Measurements from ENCODE around the gene BNC2. TPM values are rescaled to one million over a fixed set of nuclear protein-coding genes. Genes with fewer than 3 reads are reported as not detected.

Gene BNC2
- total and polyA plus RNA-seq, 2 donors (not counting 1 experiment from before 2014, with no cell fraction given): 34.7 to 39.1 TPM

DNA sequence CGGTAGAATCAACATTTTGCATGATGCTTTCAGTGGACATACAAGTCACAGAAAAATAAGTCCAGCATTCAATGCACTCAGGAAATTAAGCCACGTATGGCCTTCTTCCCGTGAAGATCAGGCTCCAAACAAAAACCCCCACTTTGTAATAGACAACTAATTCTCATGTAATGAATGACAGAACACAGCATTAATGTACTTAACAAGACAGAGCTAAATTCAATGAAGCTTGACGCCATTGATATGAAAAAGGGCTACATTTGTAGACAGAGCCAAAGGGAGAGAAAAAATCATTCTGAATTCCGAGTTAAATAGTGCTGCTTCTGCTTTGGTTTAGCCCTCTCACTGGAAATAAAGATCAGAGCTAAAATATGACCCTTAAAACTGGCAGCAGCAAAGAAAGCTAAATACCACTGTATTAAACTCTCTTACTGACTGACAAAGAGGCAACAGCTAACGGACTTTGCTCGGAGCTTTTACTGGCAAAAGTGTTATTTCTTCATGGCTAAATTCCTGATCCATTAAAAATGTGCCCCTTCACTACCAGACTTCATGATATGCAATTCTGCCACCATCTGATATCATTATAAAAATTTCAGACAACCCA is 250.5 kb downstream of the BNC2 start:
- no peak overlapping the region for H3K27ac ChIP-seq (ENCODE audit: insufficient read depth, low read length)
- H3K4me3 ChIP-seq (replicated peaks in 1 of 4; ENCODE audit: control extremely low read depth in 1 of 4, insufficient read depth in 1 of 4, low read depth in 3 of 4, low read length in 4 of 4): no peak overlapping the region
- DNase-seq (ENCODE audit: low read depth in 2 of 2): no peak
- H4K20me1 ChIP-seq (ENCODE audit: control insufficient read depth, extremely low read depth, insufficient read depth, low read length): no peaks in the 10 kb centered on the region
- H3K79me2 ChIP-seq (ENCODE audit: control insufficient read depth, insufficient read depth, low read length): peaks cover 4% of the 10 kb centered on the region
- H2AFZ ChIP-seq (ENCODE audit: low read length): no peak overlapping the region
- no peaks in the 10 kb centered on the region for H3K36me3 ChIP-seq (ENCODE audit: control insufficient read depth, insufficient read depth, low read length)
- H3K4me2 ChIP-seq (ENCODE audit: extremely low read depth, insufficient read depth, low read length): peak overlapping the region; percentile 46
- TF ChIP-seq EZH2 (IDR thresholded peaks at IDR 0.05; ENCODE audit: low read length, missing control alignments): no peak
- TF ChIP-seq, protein P1, sequence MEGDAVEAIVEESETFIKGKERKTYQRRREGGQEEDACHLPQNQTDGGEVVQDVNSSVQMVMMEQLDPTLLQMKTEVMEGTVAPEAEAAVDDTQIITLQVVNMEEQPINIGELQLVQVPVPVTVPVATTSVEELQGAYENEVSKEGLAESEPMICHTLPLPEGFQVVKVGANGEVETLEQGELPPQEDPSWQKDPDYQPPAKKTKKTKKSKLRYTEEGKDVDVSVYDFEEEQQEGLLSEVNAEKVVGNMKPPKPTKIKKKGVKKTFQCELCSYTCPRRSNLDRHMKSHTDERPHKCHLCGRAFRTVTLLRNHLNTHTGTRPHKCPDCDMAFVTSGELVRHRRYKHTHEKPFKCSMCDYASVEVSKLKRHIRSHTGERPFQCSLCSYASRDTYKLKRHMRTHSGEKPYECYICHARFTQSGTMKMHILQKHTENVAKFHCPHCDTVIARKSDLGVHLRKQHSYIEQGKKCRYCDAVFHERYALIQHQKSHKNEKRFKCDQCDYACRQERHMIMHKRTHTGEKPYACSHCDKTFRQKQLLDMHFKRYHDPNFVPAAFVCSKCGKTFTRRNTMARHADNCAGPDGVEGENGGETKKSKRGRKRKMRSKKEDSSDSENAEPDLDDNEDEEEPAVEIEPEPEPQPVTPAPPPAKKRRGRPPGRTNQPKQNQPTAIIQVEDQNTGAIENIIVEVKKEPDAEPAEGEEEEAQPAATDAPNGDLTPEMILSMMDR (conservative IDR thresholded peaks at IDR 0.05 in 1 of 2, IDR thresholded peaks at IDR 0.05 in 1 of 2; ENCODE audit: low read depth in 1 of 2, low read length in 2 of 2): no peak
- H3K4me1 ChIP-seq (ENCODE audit: control insufficient read depth, extremely low read depth, insufficient read depth, low read length): peaks cover 2% of the 10 kb centered on the region
- no peaks in the 10 kb centered on the region for H3K9me3 ChIP-seq (ENCODE audit: control insufficient read depth, insufficient read depth, low read depth, low read length)
- no peaks in the 10 kb centered on the region for H3K27me3 ChIP-seq (ENCODE audit: control insufficient read depth, insufficient read depth, low read length)
- no peak overlapping the region for H3K9ac ChIP-seq (ENCODE audit: insufficient read depth, low read length)

DNA sequence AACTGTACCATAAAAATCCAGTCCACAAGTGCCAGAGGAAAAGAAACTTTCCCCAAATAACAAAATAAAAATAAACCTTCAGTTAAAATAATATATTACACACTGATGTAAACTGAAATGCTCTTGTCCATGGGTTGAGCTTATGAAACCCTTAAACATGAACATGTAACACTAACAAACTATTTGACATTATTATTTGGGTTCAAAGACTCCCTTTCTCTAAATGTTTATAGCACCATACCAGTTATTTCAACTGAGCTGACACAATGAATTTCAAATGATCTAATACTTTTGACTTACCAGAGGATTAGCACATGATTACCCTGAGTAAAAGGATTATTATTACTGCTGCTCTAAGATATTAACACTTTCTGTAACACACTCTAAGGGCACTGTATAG is 251.1 kb downstream of the BNC2 start:
- peaks cover 4% of the 10 kb centered on the region for H3K79me2 ChIP-seq (ENCODE audit: control insufficient read depth, insufficient read depth, low read length)
- H3K9ac ChIP-seq (ENCODE audit: insufficient read depth, low read length): no peak overlapping the region
- no peaks in the 10 kb centered on the region for H4K20me1 ChIP-seq (ENCODE audit: control insufficient read depth, extremely low read depth, insufficient read depth, low read length)
- no peaks in the 10 kb centered on the region for H3K9me3 ChIP-seq (ENCODE audit: control insufficient read depth, insufficient read depth, low read depth, low read length)
- H3K4me1 ChIP-seq (ENCODE audit: control insufficient read depth, extremely low read depth, insufficient read depth, low read length): peaks cover 2% of the 10 kb centered on the region
- no peak for TF ChIP-seq EZH2 (IDR thresholded peaks at IDR 0.05; ENCODE audit: low read length, missing control alignments)
- TF ChIP-seq, protein P1 (conservative IDR thresholded peaks at IDR 0.05 in 1 of 2, IDR thresholded peaks at IDR 0.05 in 1 of 2; ENCODE audit: low read depth in 1 of 2, low read length in 2 of 2): no peak
- no peaks in the 10 kb centered on the region for H3K27me3 ChIP-seq (ENCODE audit: control insufficient read depth, insufficient read depth, low read length)
- H2AFZ ChIP-seq (ENCODE audit: low read length): no peak overlapping the region
- no peaks in the 10 kb centered on the region for H3K36me3 ChIP-seq (ENCODE audit: control insufficient read depth, insufficient read depth, low read length)
- no peak overlapping the region for H3K27ac ChIP-seq (ENCODE audit: insufficient read depth, low read length)
- no peak overlapping the region for H3K4me2 ChIP-seq (ENCODE audit: extremely low read depth, insufficient read depth, low read length)
- no peak overlapping the region for H3K4me3 ChIP-seq (replicated peaks in 1 of 4; ENCODE audit: control extremely low read depth in 1 of 4, insufficient read depth in 1 of 4, low read depth in 3 of 4, low read length in 4 of 4)
- peak in 1 of 2 donors; percentile 85 for DNase-seq (ENCODE audit: low read depth in 2 of 2)

DNA sequence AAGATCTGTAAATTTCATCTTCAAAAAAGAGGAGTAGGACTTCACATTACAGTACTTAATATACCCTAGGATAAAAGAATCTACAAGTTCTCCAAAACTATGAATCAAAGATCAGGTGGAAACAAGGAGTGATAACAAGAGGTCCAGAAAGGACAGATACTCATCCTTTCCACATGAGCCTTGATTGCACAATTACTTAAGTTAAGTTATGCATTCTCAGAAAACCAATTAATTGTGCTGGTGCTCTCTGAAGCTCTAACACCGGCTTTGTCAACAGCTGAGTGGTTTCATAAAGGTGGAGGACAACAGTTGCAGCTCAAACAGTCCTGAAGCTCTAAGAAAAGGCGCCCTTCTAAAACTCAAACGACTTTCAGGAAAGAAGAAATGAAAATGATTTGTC is 251.9 kb downstream of the BNC2 start:
- Histone ChIP-seq H4K20me1 (ENCODE audit: control insufficient read depth, extremely low read depth, insufficient read depth, low read length) (no peaks in the 10 kb centered on the region), H3K27ac (ENCODE audit: insufficient read depth, low read length) (no peak overlapping the region), H3K4me1 (ENCODE audit: control insufficient read depth, extremely low read depth, insufficient read depth, low read length) (peaks cover 2% of the 10 kb centered on the region), H3K27me3 (ENCODE audit: control insufficient read depth, insufficient read depth, low read length) (no peaks in the 10 kb centered on the region), H3K79me2 (ENCODE audit: control insufficient read depth, insufficient read depth, low read length) (peaks cover 3% of the 10 kb centered on the region), H3K9ac (ENCODE audit: insufficient read depth, low read length) (no peak overlapping the region), H3K36me3 (ENCODE audit: control insufficient read depth, insufficient read depth, low read length) (no peaks in the 10 kb centered on the region), H3K4me3 (replicated peaks in 1 of 4; ENCODE audit: control extremely low read depth in 1 of 4, insufficient read depth in 1 of 4, low read depth in 3 of 4, low read length in 4 of 4) (no peak overlapping the region), H3K4me2 (ENCODE audit: extremely low read depth, insufficient read depth, low read length) (no peak overlapping the region), H3K9me3 (ENCODE audit: control insufficient read depth, insufficient read depth, low read depth, low read length) (no peaks in the 10 kb centered on the region), H2AFZ (ENCODE audit: low read length) (no peak overlapping the region)
- no peak for DNase-seq (ENCODE audit: low read depth in 2 of 2)
- TF ChIP-seq, protein P1 (conservative IDR thresholded peaks at IDR 0.05 in 1 of 2, IDR thresholded peaks at IDR 0.05 in 1 of 2; ENCODE audit: low read depth in 1 of 2, low read length in 2 of 2): no peak
- TF ChIP-seq EZH2 (IDR thresholded peaks at IDR 0.05; ENCODE audit: low read length, missing control alignments): no peak

Data from fibroblast of lung (primary cell).